H1 (cell line): ENCODE data around the gene CD84. TPM values are rescaled to one million over a fixed set of nuclear protein-coding genes. Genes with fewer than 3 reads are reported as not detected.

Experiments used
- CTCF ChIA-PET: fragments of 300-600 bp; sonication (Branson Sonifier 250); formaldehyde crosslinking; loops from one replicate; lab custom pipeline; 2021; ENCODE audit not compliant: partially characterized antibody; lab: Charles Lee
- POLR2A ChIA-PET: fragments of 300-600 bp; sonication (Branson Sonifier 250); formaldehyde crosslinking; loops from one replicate; lab custom pipeline; 2021; ENCODE audit warnings: inconsistent platforms; ENCODE audit not compliant: partially characterized antibody; lab: Charles Lee
- DNase-seq, 2 experiments: peaks; one replicate each; pipeline versions ENCODE4 v3.0.0 to v3.0.0-alpha.2; 2010 to 2022; ENCODE audit warnings: low spot score in 2 of 2, low read depth in 1 of 2, mixed read lengths in 1 of 2
- FAIRE-seq: peaks from 2 replicates; lab custom pipeline; 2011; peaks lifted over from hg19 to GRCh38; lab: Jason Lieb, UNC
- H2AFZ ChIP-seq: 2 replicates; pipeline ENCODE4 v1.8.1; 2012; ENCODE audit warnings: low read length, inconsistent platforms
- H2AK5ac ChIP-seq: 2 replicates; pipeline ENCODE4 v1.6.1; 2013; ENCODE audit warnings: low read depth, low read length
- H2BK120ac ChIP-seq: replicated peaks from 2 replicates; pipeline ENCODE3; 2013; ENCODE audit warnings: low read depth, low read length, inconsistent platforms
- H2BK12ac ChIP-seq: 2 replicates; pipeline ENCODE4 v1.6.1; 2013; ENCODE audit warnings: low read depth, low read length
- H2BK15ac ChIP-seq: 2 replicates; pipeline ENCODE4 v1.6.1; 2013; ENCODE audit warnings: low read length
- H2BK20ac ChIP-seq: 2 replicates; pipeline ENCODE4 v1.6.1; 2013; ENCODE audit warnings: low read length
- H2BK5ac ChIP-seq: 2 replicates; pipeline ENCODE4 v1.6.1; 2013; ENCODE audit warnings: low read depth, low read length
- H3K14ac ChIP-seq: 2 replicates; pipeline ENCODE4 v1.6.1; 2013; ENCODE audit warnings: inconsistent platforms; ENCODE audit not compliant: insufficient read length
- H3K18ac ChIP-seq: 2 replicates; pipeline ENCODE4 v1.6.1; 2013; ENCODE audit warnings: low read length; ENCODE audit errors: extremely low read depth
- H3K23ac ChIP-seq: 2 replicates; pipeline ENCODE4 v1.6.1; 2013; ENCODE audit warnings: inconsistent platforms; ENCODE audit not compliant: insufficient read length
- H3K23me2 ChIP-seq: 2 replicates; pipeline ENCODE4 v1.6.1; 2013; ENCODE audit warnings: low read depth, low read length
- H3K27ac ChIP-seq: 2 replicates; pipeline ENCODE4 v1.6.1; 2011; ENCODE audit warnings: low read depth, low read length, inconsistent platforms
- H3K27me3 ChIP-seq, 4 experiments: replicated peaks in 1 of 4; 1 replicate in 1 of 4; 2 replicates in 3 of 4; pipeline versions ENCODE4 v1.6.1 to v1.8.1; 2011 to 2013; ENCODE audit warnings: low read length in 3 of 4, mild to moderate bottlenecking in 3 of 4, inconsistent platforms in 2 of 4, mixed read lengths in 2 of 4, moderate library complexity in 1 of 4; ENCODE audit not compliant: control insufficient read depth in 3 of 4, insufficient read depth in 3 of 4; ENCODE audit errors: extremely low read depth in 1 of 4
- H3K36me3 ChIP-seq, 4 experiments: 2 replicates each; pipeline versions ENCODE4 v1.6.1 to v1.8.1; 2011 to 2013; ENCODE audit warnings: mild to moderate bottlenecking in 4 of 4, low read length in 3 of 4, moderate library complexity in 2 of 4, control low read depth in 1 of 4, inconsistent platforms in 1 of 4; ENCODE audit not compliant: insufficient read depth in 4 of 4, control insufficient read depth in 2 of 4
- H3K4ac ChIP-seq: replicated peaks from 2 replicates; pipeline ENCODE3; 2013; ENCODE audit warnings: low read length, low read depth, mixed read lengths, inconsistent platforms; ENCODE audit not compliant: insufficient read length
- H3K4me1 ChIP-seq, 4 experiments: replicated peaks in 1 of 4; 1 replicate in 1 of 4; 2 replicates in 3 of 4; pipeline versions ENCODE4 v1.6.1 to v1.8.1; 2011 to 2013; ENCODE audit warnings: low read length in 3 of 4, inconsistent platforms in 2 of 4, mixed read lengths in 1 of 4; ENCODE audit not compliant: insufficient read depth in 4 of 4, control insufficient read depth in 3 of 4
- H3K4me2 ChIP-seq, 2 experiments: 2 replicates each; pipeline versions ENCODE4 v1.6.1 to v1.8.1; 2011 to 2013; ENCODE audit warnings: low read depth in 2 of 2, low read length in 2 of 2, control low read depth in 1 of 2, inconsistent platforms in 1 of 2, mild to moderate bottlenecking in 1 of 2; ENCODE audit not compliant: insufficient read depth in 1 of 2
- H3K4me3 ChIP-seq, 4 experiments: fragments of 200-600, 300-600 bp in 1 of 4; sonication (generic), shearing (Covaris generic), sonication (Bioruptor Twin) in 1 of 4; 2 replicates each; pipeline versions ENCODE4 v1.5.1 to v1.8.1; 2011 to 2016; ENCODE audit warnings: low read length in 4 of 4, low read depth in 3 of 4, control low read depth in 2 of 4, inconsistent platforms in 2 of 4, mild to moderate bottlenecking in 2 of 4, mixed read lengths in 1 of 4, moderate library complexity in 1 of 4; ENCODE audit not compliant: insufficient read depth in 2 of 4; ENCODE audit errors: extremely low read depth in 1 of 4
- H3K56ac ChIP-seq: replicated peaks from 2 replicates; pipeline ENCODE3; 2013; ENCODE audit warnings: low read depth, mild to moderate bottlenecking, mixed read lengths, low read length, inconsistent platforms; ENCODE audit not compliant: insufficient read length
- H3K79me1 ChIP-seq: 2 replicates; pipeline ENCODE4 v1.6.1; 2013; ENCODE audit warnings: low read depth, low read length, control low read depth
- H3K79me2 ChIP-seq, 2 experiments: 2 replicates each; pipeline versions ENCODE4 v1.6.1 to v1.8.1; 2012 to 2013; ENCODE audit warnings: low read length in 2 of 2, mild to moderate bottlenecking in 2 of 2, inconsistent platforms in 1 of 2; ENCODE audit not compliant: insufficient read depth in 2 of 2, control insufficient read depth in 1 of 2
- H3K9ac ChIP-seq, 4 experiments: replicated peaks in 1 of 4; 1 replicate in 1 of 4; 2 replicates in 3 of 4; pipeline versions ENCODE4 v1.6.1 to v1.8.1; 2011 to 2013; ENCODE audit warnings: low read depth in 3 of 4, low read length in 3 of 4, control low read depth in 2 of 4, mild to moderate bottlenecking in 2 of 4, moderate library complexity in 2 of 4, inconsistent platforms in 1 of 4; ENCODE audit errors: extremely low read depth in 1 of 4
- H3K9me3 ChIP-seq, 2 experiments: 2 replicates each; pipeline versions ENCODE4 v1.6.1 to v1.8.1; 2012 to 2013; ENCODE audit warnings: mild to moderate bottlenecking in 2 of 2, moderate library complexity in 2 of 2, control low read depth in 1 of 2, inconsistent platforms in 1 of 2, low read depth in 1 of 2, low read length in 1 of 2, mixed read lengths in 1 of 2; ENCODE audit not compliant: insufficient read depth in 2 of 2
- H4K20me1 ChIP-seq, 2 experiments: replicated peaks in 1 of 2; 2 replicates each; pipeline versions ENCODE3 to v1.8.1; 2011 to 2013; ENCODE audit warnings: inconsistent platforms in 2 of 2, low read length in 2 of 2, mild to moderate bottlenecking in 1 of 2; ENCODE audit not compliant: insufficient read depth in 2 of 2, control insufficient read depth in 1 of 2
- H4K5ac ChIP-seq: 2 replicates; pipeline ENCODE4 v1.6.1; 2013; ENCODE audit warnings: low read length, low read depth, mixed read lengths, inconsistent platforms; ENCODE audit not compliant: insufficient read length
- H4K8ac ChIP-seq: 2 replicates; pipeline ENCODE4 v1.8.0; 2013; ENCODE audit warnings: mild to moderate bottlenecking, moderate library complexity, low read length, inconsistent platforms; ENCODE audit not compliant: insufficient read depth; ENCODE audit errors: extremely low read depth
- H4K91ac ChIP-seq: replicated peaks from 2 replicates; pipeline ENCODE3; 2013; ENCODE audit warnings: low read length, mixed read lengths, inconsistent platforms; ENCODE audit not compliant: insufficient read length
- BACH1 ChIP-seq: IDR thresholded peaks from 2 replicates; pipeline ENCODE4 v1.6.1; 2012; ENCODE audit warnings: low read length, improper control_type of control experiment
- WGBS, 2 experiments: shearing (Covaris generic) in 1 of 2; methylation state at CpG; one replicate each; pipeline versions ENCODE4 v1.1.6 to v1.1.7; 2013 to 2015; ENCODE audit warnings: low lambda C conversion rate in 2 of 2, mixed read lengths in 2 of 2, inconsistent platforms in 1 of 2, low coverage in 1 of 2, missing lambda C conversion rate in 1 of 2; ENCODE audit not compliant: insufficient replicate concordance in 2 of 2, insufficient coverage in 1 of 2, insufficient read length in 1 of 2; ENCODE audit errors: extremely low coverage in 1 of 2, missing lambda C conversion rate in 1 of 2; 5-methylcytosine and 5-hydroxymethylcytosine counted together
- polyA plus RNA-seq, 7 experiments: library from polyadenylated mRNA; depleted of rRNA in 3 of 7; stranded (reverse) in 5 of 7; unstranded in 2 of 7; fragments of >200 nt in 5 of 7; fragments of 200-250 nt in 2 of 7; gene quantifications; 1 replicate in 5 of 7; 2 replicates in 1 of 7; 4 replicates in 1 of 7; pipeline versions ENCODE4 v1.2.1 to v1.2.3, GENCODE V29; 2011 to 2013; ENCODE audit warnings: missing spikeins in 2 of 7, mixed read lengths in 2 of 7
- total RNA-seq: library from RNA; stranded (reverse); fragmentation: NEBNext Ultra II Directional; extraction: Animal tissue kit (Norgen Biotek cat#: 25700); gene quantifications from 2 replicates; pipeline ENCODE4 v1.2.1, GENCODE V29; 2021
- TF ChIP-seq, protein P1 (sequence below): IDR thresholded peaks from 2 replicates; pipeline ENCODE4 v1.6.1; 2012; ENCODE audit warnings: low read length, inconsistent platforms

Gene CD84
- total and polyA plus RNA-seq, 2 of the 8 experiments (the other 6 are each of a cell fraction or from before 2014, with no cell fraction given), result not detected

DNA sequence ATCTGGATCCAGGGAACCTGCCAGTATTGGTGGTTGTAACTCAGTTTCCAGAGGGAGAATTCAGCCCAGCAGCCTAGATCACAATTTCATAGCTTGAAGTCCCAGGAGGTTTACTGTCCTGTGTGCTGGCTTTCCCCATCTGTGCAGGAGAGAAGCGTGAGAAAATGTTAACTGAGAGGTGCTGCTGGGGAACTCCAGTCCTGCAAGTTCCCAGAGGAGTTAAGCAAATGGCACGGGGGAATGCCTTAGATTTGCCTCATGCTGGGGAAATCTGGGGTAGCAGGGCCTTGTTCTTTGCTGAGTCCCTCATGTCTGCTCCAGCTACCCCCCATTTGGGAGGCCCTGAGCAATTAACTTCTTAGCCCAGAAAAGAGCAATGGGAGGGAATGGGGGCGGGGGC is 31.1 kb downstream of the CD84 start:
- H3K23me2 ChIP-seq, result no peaks in the 10 kb centered on the region
- no peaks in the 10 kb centered on the region for H3K27me3 ChIP-seq
- no peak overlapping the region for H3K4ac ChIP-seq
- no peak overlapping the region for H3K4me3 ChIP-seq
- H3K9me3 ChIP-seq, result no peaks in the 10 kb centered on the region
- H4K20me1 ChIP-seq, result no peaks in the 10 kb centered on the region
- 81% methylated on average over 3 of the region's 3 CpGs; no CpG with 5 or more reads in 1 of the 2 experiments for WGBS, 2 experiments
- no peak overlapping the region for H3K14ac ChIP-seq
- no peaks in the 10 kb centered on the region for H3K4me1 ChIP-seq
- no peak overlapping the region for H3K4me2 ChIP-seq
- no peak overlapping the region for H2AK5ac ChIP-seq
- H3K79me1 ChIP-seq, result no peaks in the 10 kb centered on the region
- no peak overlapping the region for H3K18ac ChIP-seq
- H2BK12ac ChIP-seq, result no peak overlapping the region
- no peak overlapping the region for H2BK120ac ChIP-seq
- FAIRE-seq, result no peak
- ChIA-PET CTCF (interaction anchor here (1.2 to 9.6 kb wide), 4 partner anchors 13 to 71 kb away, joined by 5 to 88 read pairs (median 9); no protein-coding TSS in a partner anchor), POLR2A (no interaction called here)
- H2BK20ac ChIP-seq, result no peak overlapping the region
- no peak overlapping the region for H4K8ac ChIP-seq
- H3K36me3 ChIP-seq, result no peaks in the 10 kb centered on the region
- no peak for DNase-seq
- no peaks in the 10 kb centered on the region for H3K79me2 ChIP-seq
- H3K9ac ChIP-seq, result no peak overlapping the region
- H2BK15ac ChIP-seq, result no peak overlapping the region
- no peak overlapping the region for H2BK5ac ChIP-seq
- H3K56ac ChIP-seq, result no peak overlapping the region
- no peak overlapping the region for H2AFZ ChIP-seq
- no peak overlapping the region for H3K23ac ChIP-seq
- no peak overlapping the region for H4K91ac ChIP-seq
- H4K5ac ChIP-seq, result no peak overlapping the region
- H3K27ac ChIP-seq, result no peak overlapping the region
- TF ChIP-seq, protein P1, sequence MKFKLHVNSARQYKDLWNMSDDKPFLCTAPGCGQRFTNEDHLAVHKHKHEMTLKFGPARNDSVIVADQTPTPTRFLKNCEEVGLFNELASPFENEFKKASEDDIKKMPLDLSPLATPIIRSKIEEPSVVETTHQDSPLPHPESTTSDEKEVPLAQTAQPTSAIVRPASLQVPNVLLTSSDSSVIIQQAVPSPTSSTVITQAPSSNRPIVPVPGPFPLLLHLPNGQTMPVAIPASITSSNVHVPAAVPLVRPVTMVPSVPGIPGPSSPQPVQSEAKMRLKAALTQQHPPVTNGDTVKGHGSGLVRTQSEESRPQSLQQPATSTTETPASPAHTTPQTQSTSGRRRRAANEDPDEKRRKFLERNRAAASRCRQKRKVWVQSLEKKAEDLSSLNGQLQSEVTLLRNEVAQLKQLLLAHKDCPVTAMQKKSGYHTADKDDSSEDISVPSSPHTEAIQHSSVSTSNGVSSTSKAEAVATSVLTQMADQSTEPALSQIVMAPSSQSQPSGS, result no peak
- TF ChIP-seq BACH1, result no peak
